ENCODE measurements around the gene ADAM33. TPM values are rescaled to one million over a fixed set of nuclear protein-coding genes. Genes with fewer than 3 reads are reported as not detected.
A peak's percentile ranks its signal among the peaks of the same experiment; 100 is the strongest.

ADAM33 gene
- total RNA-seq, 1 experiment from 2014 or later = not detected

- no peak for DNase-seq (ENCODE audit: low spot score)
Measured at GRCh38 chr20:3710011-3710466, 28.2 kb upstream of the ADAM33 start.

- DNase-seq (ENCODE audit: low spot score) = no peak
Measured at GRCh38 chr20:3707508-3707899, 25.7 kb upstream of the ADAM33 start.

GRCh38 chr20:3706774-3707507 is 25.1 kb upstream of the ADAM33 start:
- peak; percentile 55 for DNase-seq (ENCODE audit: low spot score)

- DNase-seq (ENCODE audit: low spot score) = no peak
Measured at GRCh38 chr20:3705970-3706739, 24.3 kb upstream of the ADAM33 start.

GRCh38 chr20:3705491-3705969 is 23.7 kb upstream of the ADAM33 start:
- DNase-seq (ENCODE audit: low spot score) = no peak

GRCh38 chr20:3704087-3704486 is 22.3 kb upstream of the ADAM33 start:
- DNase-seq (ENCODE audit: low spot score) = no peak

GRCh38 chr20:3702611-3703391 is 21.0 kb upstream of the ADAM33 start:
- no peak for DNase-seq (ENCODE audit: low spot score)

- no peak for DNase-seq (ENCODE audit: low spot score)
Measured at GRCh38 chr20:3701061-3701998, 19.5 kb upstream of the ADAM33 start.

- DNase-seq (ENCODE audit: low spot score) = no peak
Measured at GRCh38 chr20:3699037-3699436, 17.2 kb upstream of the ADAM33 start.

GRCh38 chr20:3698591-3699001 is 16.8 kb upstream of the ADAM33 start:
- no peak for DNase-seq (ENCODE audit: low spot score)

- no peak for DNase-seq (ENCODE audit: low spot score)
Measured at GRCh38 chr20:3697588-3698305, 15.9 kb upstream of the ADAM33 start.

GRCh38 chr20:3696745-3697587 is 15.2 kb upstream of the ADAM33 start:
- DNase-seq (ENCODE audit: low spot score) = no peak

- DNase-seq (ENCODE audit: low spot score) = no peak
Measured at GRCh38 chr20:3696200-3696599, 14.4 kb upstream of the ADAM33 start.

GRCh38 chr20:3694864-3695263 is 13.1 kb upstream of the ADAM33 start:
- DNase-seq (ENCODE audit: low spot score) = no peak

- no peak for DNase-seq (ENCODE audit: low spot score)
Measured at GRCh38 chr20:3693376-3693775, 11.6 kb upstream of the ADAM33 start.

GRCh38 chr20:3692706-3693294 is 11.0 kb upstream of the ADAM33 start:
- DNase-seq (ENCODE audit: low spot score) = no peak

- DNase-seq (ENCODE audit: low spot score) = no peak
Measured at GRCh38 chr20:3691897-3692296, 10.1 kb upstream of the ADAM33 start.

GRCh38 chr20:3691306-3691705 is 9.5 kb upstream of the ADAM33 start:
- DNase-seq (ENCODE audit: low spot score) = no peak

GRCh38 chr20:3690413-3690812 is 8.6 kb upstream of the ADAM33 start:
- DNase-seq (ENCODE audit: low spot score) = no peak
